ENCODE data around the gene CLSTN2. TPM values are rescaled to one million over a fixed set of nuclear protein-coding genes. Genes with fewer than 3 reads are reported as not detected.

The CLSTN2 gene
- total and polyA plus RNA-seq, 2 of the 4 experiments (the other 2 are of a cell fraction) = under 0.01 to 0.07 TPM

GRCh38 chr3:140601881-140602280, 666.9 kb downstream of the CLSTN2 start:
- intact Hi-C loops (cut with micrococcal nuclease) (no loop called here), in situ Hi-C loops (cut with MboI; ENCODE audit: low sequenced_read_pairs) (no loop called here), dilution Hi-C loops (cut with HindIII; ENCODE audit: low sequenced_read_pairs, unreplicated experiment) (no loop called here)
- H2BK5ac ChIP-seq (ENCODE audit: low read depth, low read length, poor library complexity, severe bottlenecking) = no peak overlapping the region
- no peak overlapping the region for H3K14ac ChIP-seq (replicated peaks; ENCODE audit: low read depth, low read length)
- H3K9me3 ChIP-seq (ENCODE audit: control insufficient read depth, insufficient read depth, low read length) = peaks cover 8% of the 10 kb centered on the region
- H3K4ac ChIP-seq (ENCODE audit: low read depth, low read length) = no peak overlapping the region
- H3K4me3 ChIP-seq (ENCODE audit: insufficient read depth, low read depth, low read length) = no peak overlapping the region
- no peak overlapping the region for H2BK20ac ChIP-seq (ENCODE audit: low read depth, low read length)
- no peak overlapping the region for H2BK15ac ChIP-seq (ENCODE audit: low read depth, low read length)
- H2AK5ac ChIP-seq (ENCODE audit: low read depth, low read length) = no peak overlapping the region
- H2BK120ac ChIP-seq (ENCODE audit: low read depth, low read length) = no peak overlapping the region
- no peaks in the 10 kb centered on the region for H3K36me3 ChIP-seq (ENCODE audit: control insufficient read depth, insufficient read depth, low read length)
- ChIA-PET CTCF (no interaction called here), POLR2A (ENCODE audit: unreplicated experiment) (no interaction called here)
- no peak overlapping the region for H2AFZ ChIP-seq (replicated peaks; ENCODE audit: low read length, poor library complexity)
- H4K5ac ChIP-seq (ENCODE audit: low read depth, low read length) = no peak overlapping the region
- H4K8ac ChIP-seq (ENCODE audit: low read depth in 2 of 2, low read length in 2 of 2) = no peak overlapping the region
- no peak overlapping the region for H3K4me2 ChIP-seq (ENCODE audit: low read depth, low read length)
- H4K91ac ChIP-seq (ENCODE audit: insufficient read depth, low read depth, low read length) = no peak overlapping the region
- ATAC-seq (ENCODE audit: low read depth) (no peak), DNase-seq (no peak)
- no peak overlapping the region for H3K18ac ChIP-seq (ENCODE audit: low read depth, low read length)
- H2AK9ac ChIP-seq (replicated peaks; ENCODE audit: low read depth, low read length, poor library complexity) = no peak overlapping the region
- H3K23ac ChIP-seq (ENCODE audit: low read depth, low read length) = no peak overlapping the region
- H3K56ac ChIP-seq (ENCODE audit: extremely low read depth, insufficient read depth, low read length) = no peak overlapping the region
- H3K27me3 ChIP-seq (ENCODE audit: control insufficient read depth, insufficient read depth, low read length) = no peaks in the 10 kb centered on the region
- H4K20me1 ChIP-seq (ENCODE audit: insufficient read depth, low read length) = no peaks in the 10 kb centered on the region
- WGBS, 2 experiments (ENCODE audit: extremely low coverage in 2 of 2, insufficient read length in 1 of 2) = 20 to 100% methylated on average over 1 of the region's 3 CpGs
- no peaks in the 10 kb centered on the region for H3K4me1 ChIP-seq (ENCODE audit: control insufficient read depth, insufficient read depth, low read length)
- TF ChIP-seq MXI1 (IDR thresholded peaks at IDR 0.05; ENCODE audit: borderline replicate concordance, low read depth, low read length) (no peak), CTCF (conservative IDR thresholded peaks at IDR 0.05; ENCODE audit: low read depth, low read length) (no peak), MAFK (IDR thresholded peaks at IDR 0.05; ENCODE audit: low read depth, low read length) (no peak), SMC3 (IDR thresholded peaks at IDR 0.05; ENCODE audit: low read depth, low read length) (no peak), MAZ (IDR thresholded peaks at IDR 0.05; ENCODE audit: borderline replicate concordance, low read depth, low read length) (no peak), CEBPB (IDR thresholded peaks at IDR 0.05; ENCODE audit: low read depth, low read length) (no peak)
- H3K27ac ChIP-seq (ENCODE audit: insufficient read depth, low read length) = no peak overlapping the region
- no TSS peak for BruUV-seq (replicated peaks)
- H3K9me1 ChIP-seq (ENCODE audit: insufficient read depth, low read length) = no peaks in the 10 kb centered on the region
- no peak overlapping the region for H3K9ac ChIP-seq (ENCODE audit: low read depth, low read length)
- H3K79me1 ChIP-seq (ENCODE audit: low read depth in 1 of 2, low read length in 2 of 2) = no peaks in the 10 kb centered on the region

Measured in IMR-90 (cell line).